ENCODE data around the gene SNX33.

The SNX33 gene

GRCh38 chr15:75661100-75661755, 13.5 kb downstream of the SNX33 start:
- Mint-ChIP-seq H3K4me3 (no peak overlapping the region), H3K27me3 (no peaks in the 10 kb centered on the region), H3K9me3 (no peaks in the 10 kb centered on the region), H3K4me1 (ENCODE audit: low read depth in 2 of 2) (peaks cover 0 to 4% of the 10 kb centered on the region in 2 donors), H3K36me3 (ENCODE audit: insufficient read depth) (no peaks in the 10 kb centered on the region), H3K27ac (peak overlapping the region; percentile 22 to 33)
- no peak for DNase-seq
- no peak for ATAC-seq (replicated peaks)

- Mint-ChIP-seq H3K9me3 (no peaks in the 10 kb centered on the region), H3K4me3 (no peak overlapping the region), H3K4me1 (ENCODE audit: low read depth in 2 of 2) (peaks cover 0 to 4% of the 10 kb centered on the region in 2 donors), H3K36me3 (ENCODE audit: insufficient read depth) (no peaks in the 10 kb centered on the region), H3K27me3 (no peaks in the 10 kb centered on the region), H3K27ac (peak overlapping the region; percentile 22 to 33)
- DNase-seq = no peak
- no peak for ATAC-seq (replicated peaks)
Observed at GRCh38 chr15:75661756-75662140, 14.0 kb downstream of the SNX33 start.

- Mint-ChIP-seq H3K9me3 (no peaks in the 10 kb centered on the region), H3K4me3 (no peak overlapping the region), H3K36me3 (ENCODE audit: insufficient read depth) (no peaks in the 10 kb centered on the region), H3K27me3 (no peaks in the 10 kb centered on the region), H3K27ac (no peak overlapping the region), H3K4me1 (ENCODE audit: low read depth in 2 of 2) (peaks cover 0 to 4% of the 10 kb centered on the region in 2 donors)
- ATAC-seq (replicated peaks) = no peak
- no peak for DNase-seq
Observed at GRCh38 chr15:75662823-75663519, 15.3 kb downstream of the SNX33 start.

GRCh38 chr15:75663931-75664421, 16.3 kb downstream of the SNX33 start:
- Mint-ChIP-seq H3K4me3 (no peak overlapping the region), H3K36me3 (ENCODE audit: insufficient read depth) (no peaks in the 10 kb centered on the region), H3K27me3 (no peaks in the 10 kb centered on the region), H3K27ac (no peak overlapping the region), H3K9me3 (no peaks in the 10 kb centered on the region), H3K4me1 (ENCODE audit: low read depth in 2 of 2) (peaks cover 0 to 4% of the 10 kb centered on the region in 2 donors)
- no peak for DNase-seq
- no peak for ATAC-seq (replicated peaks)

- ATAC-seq (replicated peaks) = no peak
Observed at GRCh38 chr15:75666823-75667501, 19.2 kb downstream of the SNX33 start.

GRCh38 chr15:75669191-75669878, 21.6 kb downstream of the SNX33 start:
- H3K36me3 Mint-ChIP-seq (ENCODE audit: insufficient read depth) = no peaks in the 10 kb centered on the region
- H3K27me3 Mint-ChIP-seq = no peaks in the 10 kb centered on the region
- peak overlapping the region in 1 of 2 donors; percentile 44 for H3K27ac Mint-ChIP-seq
- DNase-seq (no peak), ATAC-seq (replicated peaks) (no peak)
- peaks cover 0 to 4% of the 10 kb centered on the region in 2 donors for H3K4me1 Mint-ChIP-seq (ENCODE audit: low read depth in 2 of 2)
- H3K9me3 Mint-ChIP-seq = no peaks in the 10 kb centered on the region
- no peak overlapping the region for H3K4me3 Mint-ChIP-seq

More at GRCh38 chr15:75666823-75667501, 19.2 kb downstream of the SNX33 start:
- Mint-ChIP-seq H3K4me3 (no peak overlapping the region), H3K9me3 (no peaks in the 10 kb centered on the region), H3K27ac (no peak overlapping the region), H3K27me3 (no peaks in the 10 kb centered on the region), H3K4me1 (ENCODE audit: low read depth in 2 of 2) (peaks cover 0 to 4% of the 10 kb centered on the region in 2 donors), H3K36me3 (ENCODE audit: insufficient read depth) (no peaks in the 10 kb centered on the region)
- no peak for DNase-seq

GRCh38 chr15:75669879-75670212, 22.1 kb downstream of the SNX33 start:
- DNase-seq (no peak), ATAC-seq (replicated peaks) (no peak)
- peak overlapping the region in 1 of 2 donors; percentile 44 for H3K27ac Mint-ChIP-seq
- no peak overlapping the region for H3K4me3 Mint-ChIP-seq
- H3K9me3 Mint-ChIP-seq = no peaks in the 10 kb centered on the region
- no peaks in the 10 kb centered on the region for H3K36me3 Mint-ChIP-seq (ENCODE audit: insufficient read depth)
- no peaks in the 10 kb centered on the region for H3K27me3 Mint-ChIP-seq
- H3K4me1 Mint-ChIP-seq (ENCODE audit: low read depth in 2 of 2) = peaks cover 0 to 4% of the 10 kb centered on the region in 2 donors

- no peak overlapping the region for H3K27ac Mint-ChIP-seq
- no peaks in the 10 kb centered on the region for H3K9me3 Mint-ChIP-seq
- peaks cover 3% of the 10 kb centered on the region for H3K36me3 Mint-ChIP-seq (ENCODE audit: insufficient read depth)
- H3K27me3 Mint-ChIP-seq = no peaks in the 10 kb centered on the region
- ATAC-seq (replicated peaks) (no peak), DNase-seq (no peak)
- no peak overlapping the region for H3K4me3 Mint-ChIP-seq
- H3K4me1 Mint-ChIP-seq (ENCODE audit: low read depth in 2 of 2) = no peaks in the 10 kb centered on the region
Observed at GRCh38 chr15:75671730-75672602, 24.3 kb downstream of the SNX33 start.

GRCh38 chr15:75672646-75673425, 25.1 kb downstream of the SNX33 start:
- H3K4me1 Mint-ChIP-seq (ENCODE audit: low read depth in 2 of 2) = no peaks in the 10 kb centered on the region
- DNase-seq = no peak

GRCh38 chr15:75673426-75674235, 25.9 kb downstream of the SNX33 start:
- Mint-ChIP-seq H3K27me3 (no peaks in the 10 kb centered on the region), H3K36me3 (ENCODE audit: insufficient read depth) (peaks cover 3% of the 10 kb centered on the region), H3K4me1 (ENCODE audit: low read depth in 2 of 2) (no peaks in the 10 kb centered on the region), H3K4me3 (no peak overlapping the region), H3K9me3 (no peaks in the 10 kb centered on the region), H3K27ac (no peak overlapping the region)
- ATAC-seq (replicated peaks) = no peak
- no peak for DNase-seq

More at GRCh38 chr15:75672646-75673425, 25.1 kb downstream of the SNX33 start:
- Mint-ChIP-seq H3K9me3 (no peaks in the 10 kb centered on the region), H3K27ac (no peak overlapping the region), H3K36me3 (ENCODE audit: insufficient read depth) (peaks cover 3% of the 10 kb centered on the region), H3K27me3 (no peaks in the 10 kb centered on the region), H3K4me3 (no peak overlapping the region)
- ATAC-seq (replicated peaks) = no peak

GRCh38 chr15:75674366-75674765, 26.7 kb downstream of the SNX33 start:
- ATAC-seq (replicated peaks) (no peak), DNase-seq (no peak)
- Mint-ChIP-seq H3K27me3 (no peaks in the 10 kb centered on the region), H3K9me3 (no peaks in the 10 kb centered on the region), H3K27ac (no peak overlapping the region), H3K4me1 (ENCODE audit: low read depth in 2 of 2) (no peaks in the 10 kb centered on the region), H3K36me3 (ENCODE audit: insufficient read depth) (peaks cover 3% of the 10 kb centered on the region), H3K4me3 (no peak overlapping the region)

Measured in effector memory CD8-positive, alpha-beta T cell (primary cell).